GM19193 (cell line): ENCODE results near the gene MLANA.

Experiments used
- POLR2A ChIP-seq: IDR thresholded peaks from 4 replicates; pipeline ENCODE4 v1.6.1; 2011; ENCODE audit not compliant: insufficient read depth, insufficient read length; ENCODE audit errors: extremely low read depth

MLANA gene

GRCh38 chr9:5915438-5915837 lies 24.7 kb downstream of the MLANA start:
- no peak for TF ChIP-seq POLR2A

- no peak for TF ChIP-seq POLR2A
Measured at GRCh38 chr9:5917273-5917672, 26.6 kb downstream of the MLANA start.

- TF ChIP-seq POLR2A = no peak
Measured at GRCh38 chr9:5917888-5918287, 27.2 kb downstream of the MLANA start.

GRCh38 chr9:5918460-5918859 lies 27.8 kb downstream of the MLANA start:
- TF ChIP-seq POLR2A = no peak

- no peak for TF ChIP-seq POLR2A
Measured at GRCh38 chr9:5920860-5921328, 30.2 kb downstream of the MLANA start.

GRCh38 chr9:5922192-5922591 lies 31.5 kb downstream of the MLANA start:
- no peak for TF ChIP-seq POLR2A

GRCh38 chr9:5931657-5932056 lies 41.0 kb downstream of the MLANA start:
- no peak for TF ChIP-seq POLR2A

- no peak for TF ChIP-seq POLR2A
Measured at GRCh38 chr9:5938449-5938848, 47.8 kb downstream of the MLANA start.

- TF ChIP-seq POLR2A = no peak
Measured at GRCh38 chr9:5939530-5939929, 48.8 kb downstream of the MLANA start.

GRCh38 chr9:5941214-5941613 lies 50.5 kb downstream of the MLANA start:
- TF ChIP-seq POLR2A = no peak

- no peak for TF ChIP-seq POLR2A
Measured at GRCh38 chr9:5945112-5945511, 54.4 kb downstream of the MLANA start.

- TF ChIP-seq POLR2A = no peak
Measured at GRCh38 chr9:5947912-5948311, 57.2 kb downstream of the MLANA start.

GRCh38 chr9:5949103-5949699 lies 58.5 kb downstream of the MLANA start:
- no peak for TF ChIP-seq POLR2A

- no peak for TF ChIP-seq POLR2A
Measured at GRCh38 chr9:5950261-5950660, 59.6 kb downstream of the MLANA start.

GRCh38 chr9:5951686-5952211 lies 61.1 kb downstream of the MLANA start:
- no peak for TF ChIP-seq POLR2A
